Pons (tissue), 1 donor: Measurements from ENCODE around the gene CCDC3.
A peak's percentile ranks its signal among the peaks of the same experiment; 100 is the strongest.

ENCODE experiments used
- DNase-seq: peaks from one replicate; pipeline ENCODE4 v3.0.0-alpha.2; 2016; ENCODE audit warnings: low spot score

The CCDC3 gene

DNA sequence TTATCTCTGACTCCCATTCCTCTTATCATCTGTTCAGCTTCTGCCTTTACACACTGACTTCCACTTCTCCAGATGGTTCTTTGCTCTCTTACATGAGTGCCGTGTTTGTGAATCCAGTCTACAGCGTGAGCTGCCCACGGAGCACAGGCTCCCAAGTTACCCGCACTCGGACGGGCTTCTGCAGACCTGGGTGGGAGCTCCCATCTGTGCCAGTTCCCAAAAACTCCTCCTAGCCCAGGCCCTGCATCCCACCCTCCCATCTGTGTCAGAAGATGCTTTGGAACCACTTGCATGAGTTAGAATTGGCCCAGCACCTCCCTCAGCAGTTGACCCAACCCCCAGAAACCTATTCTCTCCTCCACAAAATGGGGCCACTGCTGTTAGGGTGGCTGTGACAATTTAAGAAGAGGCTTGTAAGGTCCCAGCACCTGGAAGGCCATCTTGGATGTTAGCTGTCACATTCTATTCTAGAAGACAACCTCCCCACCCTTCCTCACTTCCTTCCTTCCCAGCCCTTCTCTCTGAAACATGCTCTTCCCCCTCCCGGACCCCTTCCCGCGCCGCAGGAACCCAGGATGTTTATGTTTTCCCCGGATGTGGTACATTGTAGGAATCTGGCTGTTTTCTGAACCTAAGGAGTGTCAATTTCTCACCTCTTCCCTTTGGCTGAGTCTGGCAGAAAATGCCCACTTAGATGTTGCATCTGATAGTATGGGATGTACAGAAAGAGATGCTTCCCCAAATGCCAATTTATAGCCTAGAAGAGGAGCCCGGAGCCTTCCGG lies 79.2 kb downstream of the CCDC3 start:
- DNase-seq = no peak

GRCh38 chr10:12921163-12921562 lies 80.3 kb downstream of the CCDC3 start:
- DNase-seq = no peak

DNA sequence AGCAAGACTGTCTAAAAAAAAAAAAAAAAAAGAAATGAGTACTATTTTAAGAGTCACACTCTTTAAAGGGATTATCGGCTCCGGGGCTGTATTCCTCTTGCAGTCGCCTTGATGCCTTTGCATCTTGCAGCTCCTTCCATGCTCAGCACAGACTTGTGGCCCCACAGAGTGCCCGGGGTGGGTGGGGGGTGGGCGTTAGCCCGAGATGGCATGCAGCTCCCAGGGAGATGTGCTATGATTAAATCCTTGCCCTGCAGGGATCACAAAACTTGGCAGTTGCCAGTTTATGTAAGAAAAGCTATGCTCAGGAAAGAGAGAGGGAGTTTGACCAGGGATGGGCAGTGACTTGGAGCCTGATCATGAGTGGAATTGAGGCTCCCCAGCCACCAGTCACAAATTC lies 81.9 kb downstream of the CCDC3 start:
- DNase-seq = no peak

GRCh38 chr10:12916587-12916986 lies 84.9 kb downstream of the CCDC3 start:
- DNase-seq = no peak

DNA sequence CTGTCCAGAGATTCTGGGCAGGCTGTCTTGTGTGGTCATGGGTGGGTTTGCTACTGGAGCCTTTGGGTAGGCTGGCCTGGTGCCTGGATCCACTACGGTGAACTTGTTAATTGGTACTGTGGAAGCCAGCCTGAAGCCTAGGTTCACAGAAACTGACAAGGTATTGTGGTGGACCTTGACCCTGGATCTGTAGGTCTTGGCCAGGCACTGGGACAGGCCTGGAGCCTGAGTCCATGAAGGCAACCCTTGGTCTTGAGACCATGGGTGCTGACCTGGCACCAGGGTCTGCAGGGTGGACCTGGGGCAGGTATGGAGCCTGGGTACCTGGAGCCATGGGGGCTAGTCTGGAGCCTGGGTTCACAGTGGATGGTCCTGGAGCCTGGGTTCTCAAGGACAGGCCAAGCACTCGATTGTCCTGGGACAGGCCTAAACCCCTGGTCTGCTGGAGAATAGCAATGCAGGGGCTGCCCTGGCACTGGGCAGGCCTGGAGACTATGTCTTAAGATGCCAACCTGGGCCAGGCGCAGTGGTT lies 85.8 kb downstream of the CCDC3 start:
- no peak for DNase-seq

- DNase-seq = no peak
These were observed 87.4 kb downstream of the CCDC3 start for GRCh38 chr10:12914111-12914510.

GRCh38 chr10:12911795-12912194 lies 89.7 kb downstream of the CCDC3 start:
- DNase-seq = no peak

DNA sequence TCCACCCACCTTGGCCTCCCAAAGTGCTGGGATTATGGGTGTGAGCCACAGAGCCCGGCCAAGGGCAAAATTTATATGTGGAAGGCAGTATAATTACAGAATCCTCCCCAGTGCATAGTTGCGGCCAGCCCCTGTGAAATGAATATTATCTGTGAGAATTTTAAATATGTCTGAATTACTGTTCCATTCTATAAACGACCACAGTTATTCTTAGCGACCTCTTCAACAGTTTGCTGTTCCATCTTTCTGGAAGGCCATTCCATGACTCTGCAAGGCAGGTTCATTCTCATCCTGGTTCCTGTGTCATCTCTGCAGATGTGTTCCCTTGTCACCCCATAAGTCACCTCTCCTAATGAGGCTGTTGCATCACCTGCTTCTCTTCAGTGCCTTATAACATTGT lies 90.7 kb downstream of the CCDC3 start:
- no peak for DNase-seq

GRCh38 chr10:12909836-12910185 lies 91.7 kb downstream of the CCDC3 start:
- no peak for DNase-seq

DNA sequence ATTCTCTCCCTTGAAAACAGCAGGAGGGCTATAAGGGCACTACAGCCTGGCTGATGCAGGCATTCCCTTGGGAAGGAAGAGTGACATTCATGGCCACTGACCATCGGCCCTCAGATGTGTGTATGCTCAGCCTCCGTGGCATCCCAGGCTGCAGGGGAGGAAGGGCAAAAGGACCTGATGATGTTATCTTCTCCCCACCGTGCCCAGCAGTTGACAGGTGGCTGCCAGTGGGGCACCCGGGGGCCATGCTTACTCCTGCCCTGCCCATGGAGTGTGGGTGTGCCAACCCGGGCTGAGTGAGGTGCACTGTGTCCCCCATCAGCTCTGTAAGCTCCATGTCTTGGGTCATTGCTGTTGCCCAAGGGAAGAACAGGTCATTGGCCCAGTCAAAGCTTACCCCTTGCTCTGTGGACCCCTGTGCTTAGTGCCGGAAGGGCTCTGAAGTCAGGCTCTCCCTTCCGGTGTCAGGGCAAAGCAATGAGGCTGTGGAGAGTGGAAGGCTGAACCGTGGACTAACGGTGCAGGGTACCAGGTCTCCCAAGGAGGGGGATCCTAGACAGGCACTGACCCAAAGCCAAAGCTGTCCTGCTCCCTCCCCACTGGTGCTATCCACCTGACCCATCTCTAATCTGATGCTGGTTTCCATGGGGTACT lies 92.2 kb downstream of the CCDC3 start:
- DNase-seq = no peak

GRCh38 chr10:12908773-12909172 lies 92.7 kb downstream of the CCDC3 start:
- no peak for DNase-seq

GRCh38 chr10:12907656-12908055 lies 93.9 kb downstream of the CCDC3 start:
- no peak for DNase-seq

DNA sequence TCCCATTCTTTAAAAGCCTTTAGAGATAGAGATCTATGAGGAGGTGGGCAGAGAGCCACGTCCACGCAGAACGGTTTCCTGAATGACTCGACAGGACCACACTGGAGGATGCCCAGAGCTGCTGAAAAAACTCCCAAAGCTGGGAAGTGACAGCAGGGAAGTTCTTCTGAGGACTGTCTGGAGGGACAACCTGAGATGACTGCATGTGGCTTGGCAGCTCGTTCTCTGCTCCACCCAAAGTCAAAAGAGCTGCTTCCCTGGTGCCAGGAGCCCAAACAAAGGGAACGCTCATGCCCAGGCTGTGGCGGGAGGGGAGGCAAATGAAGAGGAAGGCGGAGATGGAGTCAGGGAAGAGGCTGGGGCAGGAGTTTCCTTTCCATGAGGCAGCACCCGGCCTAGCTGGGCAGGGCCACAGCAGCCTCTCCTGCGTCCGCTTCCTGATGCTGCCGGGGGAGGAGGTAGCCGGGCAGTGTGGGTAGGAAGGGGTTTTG lies 95.4 kb downstream of the CCDC3 start:
- peak; percentile 9 for DNase-seq

GRCh38 chr10:12905067-12905466 lies 96.4 kb downstream of the CCDC3 start:
- DNase-seq = no peak

- no peak for DNase-seq
These were observed 98.6 kb downstream of the CCDC3 start for GRCh38 chr10:12902851-12903358.

DNA sequence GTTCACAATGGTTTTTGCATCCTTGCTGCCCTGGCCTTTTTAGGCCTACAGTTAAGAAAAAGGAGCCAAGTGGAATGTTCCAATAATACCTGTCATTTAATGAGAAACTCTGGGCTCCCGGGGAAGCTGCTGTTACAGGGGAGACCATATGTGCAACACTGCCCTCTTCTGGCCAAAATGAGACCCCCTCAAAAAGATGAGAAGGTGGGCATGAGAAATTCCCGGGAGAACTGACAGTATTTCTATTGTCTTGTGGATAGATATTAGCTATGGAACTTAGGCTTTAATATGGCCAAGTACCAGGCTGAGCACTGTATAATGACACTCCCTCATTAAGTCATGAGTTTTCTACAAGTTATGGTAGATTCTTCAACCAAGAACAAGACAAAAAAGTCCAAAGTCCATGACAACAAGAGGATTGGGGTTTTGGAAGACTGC lies 99.4 kb downstream of the CCDC3 start:
- peak; percentile 53 for DNase-seq

- no peak for DNase-seq
These were observed 102.0 kb downstream of the CCDC3 start for GRCh38 chr10:12899546-12899945.

DNA sequence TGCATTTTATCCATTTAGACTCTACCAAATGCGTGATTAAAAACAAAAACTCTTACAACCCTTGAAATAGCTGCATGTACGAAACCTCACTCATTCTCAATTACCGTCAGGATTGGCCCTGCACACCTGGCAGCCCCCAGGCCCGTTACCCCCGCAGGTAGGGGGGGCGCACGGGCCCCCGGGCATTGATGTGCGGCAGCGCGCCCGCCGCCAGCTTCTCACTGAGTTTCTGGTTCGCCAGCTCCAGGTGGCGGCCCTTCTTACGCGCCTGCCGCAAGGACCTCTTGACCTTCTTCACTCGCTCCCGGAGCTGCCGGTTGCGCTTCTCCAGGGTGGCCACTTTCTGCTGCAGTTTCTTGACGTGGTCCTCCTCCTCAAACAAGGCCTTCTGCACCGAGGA lies 103.2 kb downstream of the CCDC3 start:
- DNase-seq = no peak

GRCh38 chr10:12897278-12897677 lies 104.2 kb downstream of the CCDC3 start:
- DNase-seq = no peak

GRCh38 chr10:12896251-12896650 lies 105.3 kb downstream of the CCDC3 start:
- DNase-seq = no peak

DNA sequence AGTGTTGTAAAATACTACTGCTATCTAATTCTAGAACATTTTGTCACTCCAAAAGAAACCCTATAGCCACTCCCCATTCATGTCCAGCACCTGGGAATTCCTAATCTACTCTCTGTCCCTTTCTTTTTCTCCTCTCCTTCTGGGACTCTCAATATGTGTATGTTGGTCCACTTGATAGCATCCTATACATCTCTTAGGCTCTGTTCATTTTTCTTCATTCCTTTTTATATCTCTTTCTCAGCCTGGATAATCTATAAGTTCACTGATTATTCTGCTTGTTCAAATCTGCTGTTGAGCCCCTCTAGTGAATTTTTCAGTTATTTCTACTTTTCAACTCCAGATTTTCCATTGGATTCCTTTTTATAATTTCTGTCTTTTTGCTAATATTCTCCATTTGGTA lies 108.6 kb downstream of the CCDC3 start:
- no peak for DNase-seq

GRCh38 chr10:12890958-12891357 lies 110.6 kb downstream of the CCDC3 start:
- peak; percentile 2 for DNase-seq

DNA sequence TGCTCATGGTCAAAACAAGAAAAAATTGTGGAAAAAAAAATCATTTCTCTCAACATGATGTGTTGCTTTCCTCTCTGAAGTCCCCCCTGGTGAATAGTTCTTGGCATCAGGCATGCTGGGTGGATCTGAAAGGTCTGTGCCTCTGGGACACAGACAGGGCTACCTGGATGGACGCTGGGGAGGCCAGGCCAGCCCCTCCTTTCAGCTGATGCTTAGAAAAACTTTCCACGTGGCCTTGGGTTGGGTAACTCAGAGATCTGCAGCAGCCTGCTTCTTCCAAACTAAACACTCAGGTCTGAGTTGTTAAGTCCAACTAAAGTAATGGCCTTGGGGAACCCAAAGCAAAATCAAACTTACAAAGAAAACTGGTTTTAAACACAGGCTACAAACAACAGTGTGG lies 113.0 kb downstream of the CCDC3 start:
- no peak for DNase-seq
